Endothelial cell of umbilical vein (primary cell): ENCODE data around the gene GRID2. TPM values are rescaled to one million over a fixed set of nuclear protein-coding genes. Genes with fewer than 3 reads are reported as not detected.

Experiments
- BruUV-seq: library from RNA; stranded (reverse); fragments of 400-500 nt; replicated peaks from 2 replicates; lab custom pipeline; 2021; lab: Mats Ljungman, UMichigan
- CTCF ChIA-PET: fragments of 300-600, 350-600 bp; sonication (Branson Sonifier 250); formaldehyde crosslinking; loops from one replicate; lab custom pipeline; 2021; ENCODE audit warnings: antibody characterized with exemption, inconsistent platforms; lab: Charles Lee
- POLR2A ChIA-PET: fragments of 300-600, 350-600 bp; sonication (Branson Sonifier 250); formaldehyde crosslinking; loops from one replicate; lab custom pipeline; 2021; ENCODE audit warnings: antibody characterized with exemption, inconsistent platforms; lab: Charles Lee
- DNase-seq: peaks from one replicate; pipeline ENCODE4 v3.0.0-alpha.2; 2011; ENCODE audit warnings: low read depth, low spot score
- FAIRE-seq: peaks from 2 replicates; lab custom pipeline; 2011; peaks lifted over from hg19 to GRCh38; lab: Jason Lieb, UNC
- H2AFZ ChIP-seq: 2 replicates; pipeline ENCODE4 v1.6.0; 2012; ENCODE audit warnings: low read depth, low read length, control low read depth, inconsistent platforms
- H3K27ac ChIP-seq: 2 replicates; pipeline ENCODE4 v1.5.1; 2011; ENCODE audit warnings: low read depth, mild to moderate bottlenecking, control low read depth, low read length, moderate library complexity; ENCODE audit not compliant: insufficient read depth
- H3K27me3 ChIP-seq, 2 experiments: 2 replicates each; pipeline versions ENCODE4 v1.6.0 to v1.6.1; 2011; ENCODE audit warnings: low read length in 2 of 2, mixed read lengths in 1 of 2; ENCODE audit not compliant: control insufficient read depth in 2 of 2, insufficient read depth in 2 of 2
- H3K36me3 ChIP-seq, 2 experiments: 2 replicates in 1 of 2; 3 replicates in 1 of 2; pipeline ENCODE4 v1.5.1; 2011; ENCODE audit warnings: low read length in 2 of 2, mild to moderate bottlenecking in 1 of 2, moderate library complexity in 1 of 2; ENCODE audit not compliant: control insufficient read depth in 2 of 2, insufficient read depth in 2 of 2; ENCODE audit errors: extremely low read depth in 1 of 2
- H3K4me1 ChIP-seq: 3 replicates; pipeline ENCODE4 v1.5.1; 2011; ENCODE audit warnings: mild to moderate bottlenecking, low read length; ENCODE audit not compliant: control insufficient read depth, insufficient read depth; ENCODE audit errors: extremely low read depth
- H3K4me2 ChIP-seq: 2 replicates; pipeline ENCODE4 v1.6.1; 2011; ENCODE audit warnings: low read length, control low read depth, mixed read lengths; ENCODE audit not compliant: insufficient read depth
- H3K4me3 ChIP-seq, 3 experiments: fragments of 200-600 bp in 1 of 3; sonication (generic), shearing (Covaris generic) in 1 of 3; replicated peaks in 1 of 3; 2 replicates each; pipeline ENCODE4 v1.5.1; 2011 to 2016; ENCODE audit warnings: control low read depth in 3 of 3, low read length in 3 of 3, mild to moderate bottlenecking in 2 of 3, inconsistent platforms in 1 of 3, low read depth in 1 of 3, moderate library complexity in 1 of 3; ENCODE audit not compliant: insufficient read depth in 1 of 3
- H3K79me2 ChIP-seq: 2 replicates; pipeline ENCODE4 v1.6.0; 2012; ENCODE audit warnings: low read length, inconsistent platforms; ENCODE audit not compliant: control insufficient read depth, insufficient read depth
- H3K9ac ChIP-seq: replicated peaks from 2 replicates; pipeline ENCODE3; 2011; ENCODE audit warnings: low read length, control low read depth; ENCODE audit not compliant: insufficient read depth; ENCODE audit errors: extremely low read depth
- H3K9me1 ChIP-seq: replicated peaks from 3 replicates; pipeline ENCODE4 v1.6.0; 2011; ENCODE audit warnings: mild to moderate bottlenecking, low read length; ENCODE audit not compliant: control insufficient read depth, insufficient read depth; ENCODE audit errors: extremely low read depth
- H3K9me3 ChIP-seq: replicated peaks from 2 replicates; pipeline ENCODE4 v1.5.1; 2012; ENCODE audit warnings: low read length, inconsistent platforms; ENCODE audit not compliant: control insufficient read depth, insufficient read depth
- H4K20me1 ChIP-seq: replicated peaks from 2 replicates; pipeline ENCODE3; 2011; ENCODE audit warnings: mild to moderate bottlenecking, low read length; ENCODE audit not compliant: control insufficient read depth, insufficient read depth; ENCODE audit errors: extremely low read depth
- CTCF ChIP-seq, 2 donors: IDR thresholded peaks; 1 replicate in 1 of 2; 2 replicates in 1 of 2; pipeline ENCODE4 v1.5.1; 2011; ENCODE audit warnings: low read length in 2 of 2, mild to moderate bottlenecking in 2 of 2, moderate library complexity in 2 of 2, control low read depth in 1 of 2, inconsistent platforms in 1 of 2, low read depth in 1 of 2; ENCODE audit not compliant: insufficient read depth in 1 of 2; ENCODE audit errors: extremely low read depth in 1 of 2
- EZH2 ChIP-seq: IDR thresholded peaks from 2 replicates; pipeline ENCODE4 v1.6.1; 2012; ENCODE audit warnings: borderline replicate concordance, low read depth, mild to moderate bottlenecking, moderate library complexity, low read length, inconsistent platforms; ENCODE audit not compliant: severe bottlenecking
- FOS ChIP-seq: IDR thresholded peaks from 2 replicates; pipeline ENCODE4 v1.6.1; 2011; ENCODE audit warnings: mild to moderate bottlenecking, low read length, moderate library complexity, borderline replicate concordance; ENCODE audit not compliant: insufficient read depth
- GATA2 ChIP-seq: IDR thresholded peaks from 2 replicates; pipeline ENCODE4 v1.7.0; 2011; ENCODE audit warnings: low read depth, mild to moderate bottlenecking, moderate library complexity, mixed read lengths, low read length; ENCODE audit not compliant: insufficient read length, insufficient read depth
- JUN ChIP-seq: IDR thresholded peaks from 2 replicates; pipeline ENCODE4 v1.6.1; 2011; ENCODE audit warnings: borderline replicate concordance, low read depth; ENCODE audit not compliant: insufficient read length, insufficient read depth
- MAX ChIP-seq: IDR thresholded peaks from 2 replicates; pipeline ENCODE4 v1.6.1; 2011; ENCODE audit not compliant: insufficient read depth, insufficient read length
- MYC ChIP-seq: IDR thresholded peaks from one replicate; pipeline ENCODE4 v1.6.1; 2011; ENCODE audit warnings: mild to moderate bottlenecking, low read depth, low read length
- POLR2A ChIP-seq: IDR thresholded peaks from 2 replicates; pipeline ENCODE4 v1.6.1; 2012; ENCODE audit warnings: low read depth, mild to moderate bottlenecking, control low read depth, low read length
- POLR2AphosphoS5 ChIP-seq: IDR thresholded peaks from 2 replicates; pipeline ENCODE4 v1.6.1; 2012; ENCODE audit warnings: low read depth, mild to moderate bottlenecking, control low read depth, low read length, moderate library complexity; ENCODE audit not compliant: insufficient read depth
- dilution Hi-C: fragments of 300-500 bp; cut with MboI; formaldehyde crosslinking; loops from one replicate; pipeline ENCODE4 v1.15.0; 2019; ENCODE audit warnings: low sequenced_read_pairs; ENCODE audit not compliant: extremely low pct_ligation_motif_present
- intact Hi-C: fragments of 100-400 bp; cut with micrococcal nuclease; formaldehyde crosslinking; loops from one replicate; pipeline ENCODE4 v1.10.0; 2022
- polyA plus RNA-seq, 4 experiments: library from polyadenylated mRNA; depleted of rRNA in 3 of 4; stranded (reverse) in 3 of 4; unstranded in 1 of 4; fragments of >200 nt; gene quantifications; 2 replicates each; pipeline versions ENCODE4 v1.2.1 to v1.2.3, GENCODE V29; 2011 to 2012; ENCODE audit warnings: missing spikeins in 1 of 4
- total RNA-seq: library from RNA; stranded (reverse); gene quantifications from 2 replicates; pipeline ENCODE4 v1.2.3, GENCODE V29; 2021

Gene GRID2
- total and polyA plus RNA-seq, 2 donors (not counting 3 experiments of a cell fraction or from before 2014, with no cell fraction given) = not detected

GRCh38 chr4:93776386-93777080 is 1472.8 kb downstream of the GRID2 start:
- Histone ChIP-seq H2AFZ (no peak overlapping the region), H4K20me1 (no peaks in the 10 kb centered on the region), H3K27ac (no peak overlapping the region), H3K4me2 (no peak overlapping the region), H3K4me1 (no peaks in the 10 kb centered on the region), H3K79me2 (no peaks in the 10 kb centered on the region), H3K4me3 (no peak overlapping the region), H3K27me3 (no peaks in the 10 kb centered on the region), H3K9me3 (no peaks in the 10 kb centered on the region), H3K9ac (no peak overlapping the region), H3K9me1 (no peaks in the 10 kb centered on the region), H3K36me3 (no peaks in the 10 kb centered on the region)
- no TSS peak for BruUV-seq
- peak; percentile 4 for DNase-seq
- dilution Hi-C loops = no loop called here
- ChIA-PET POLR2A (no interaction called here), CTCF (no interaction called here)
- no peak for FAIRE-seq
- intact Hi-C loops = no loop called here
- TF ChIP-seq GATA2 (no peak), POLR2A (no peak), JUN (no peak), MAX (no peak), CTCF (IDR thresholded peaks at IDR 0.05; ENCODE audit: extremely low read depth in 1 of 2, insufficient read depth in 1 of 2, low read depth in 1 of 2, low read length in 2 of 2) (no peak), POLR2AphosphoS5 (no peak), EZH2 (no peak), MYC (no peak), FOS (no peak)
